GM19043 (cell line): Measurements from ENCODE around the gene ABLIM2.

Source experiments
- ATAC-seq: cut with Tn5 transposase; IDR thresholded peaks from one replicate; pipeline ENCODE4 v1.9.1; 2021; ENCODE audit warnings: low read depth; ENCODE audit not compliant: unreplicated experiment

ABLIM2 gene

GRCh38 chr4:8177552-8177951 lies 18.9 kb upstream of the ABLIM2 start:
- no peak for ATAC-seq

DNA sequence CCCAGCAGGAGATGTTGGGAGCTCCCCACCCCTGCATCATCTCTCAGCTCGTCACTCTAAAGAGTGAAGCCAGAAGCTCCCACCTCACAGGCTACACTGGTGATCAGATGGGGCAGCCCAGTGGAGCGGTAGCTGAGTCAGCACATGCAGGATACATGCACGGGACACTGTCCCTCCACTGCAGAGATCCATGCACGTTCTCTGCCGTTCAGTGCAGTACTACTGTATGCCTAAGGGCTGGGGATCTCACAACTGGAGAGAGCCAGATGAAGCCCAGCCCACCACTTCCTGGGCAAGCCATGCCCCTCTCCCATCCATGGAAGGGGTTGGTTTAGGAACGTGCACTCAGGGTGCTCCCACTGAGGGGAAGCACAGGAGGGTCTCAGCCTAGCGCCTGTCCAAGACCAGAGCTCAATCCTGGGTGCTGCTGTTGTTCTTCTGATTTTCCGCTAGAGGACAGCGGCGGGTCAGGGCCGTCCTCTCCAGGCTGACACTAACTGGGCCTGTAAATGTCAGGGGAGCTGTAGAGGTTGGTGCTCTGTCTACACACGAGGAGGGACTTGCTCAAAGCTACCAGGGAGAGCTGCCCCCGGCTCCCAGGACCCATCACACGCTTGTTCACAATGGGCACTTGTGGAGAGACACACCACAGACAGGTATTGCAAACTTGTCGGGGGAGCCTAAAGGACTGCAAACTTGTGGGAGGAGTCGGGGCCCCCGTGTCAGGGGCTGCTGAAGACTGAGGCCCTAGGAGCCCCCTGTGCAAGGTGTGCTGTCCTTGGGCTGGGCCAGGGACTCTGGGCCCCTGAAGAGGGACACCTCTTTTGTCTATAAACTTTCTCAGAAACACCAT lies 18.2 kb upstream of the ABLIM2 start:
- ATAC-seq = peak; percentile 63

DNA sequence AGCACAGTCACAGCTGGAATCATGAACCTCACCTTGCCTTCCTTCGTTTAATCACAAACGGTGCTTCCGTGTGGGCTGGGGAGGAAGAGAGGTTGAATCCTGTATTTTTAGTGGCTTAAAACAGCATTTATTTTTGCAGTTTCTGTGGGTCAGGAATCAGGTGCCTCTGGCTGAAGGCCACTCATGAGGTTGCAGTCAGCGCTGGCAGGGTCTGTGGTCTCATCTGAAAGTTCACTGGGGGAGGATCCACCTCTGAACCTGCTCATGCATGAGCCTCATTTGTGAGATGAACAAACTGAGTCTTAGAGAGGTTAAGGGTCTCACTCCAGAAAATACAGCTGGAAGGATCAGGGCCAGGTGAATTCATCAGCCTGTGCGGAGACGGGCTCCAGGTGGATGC lies 17.1 kb upstream of the ABLIM2 start:
- ATAC-seq = no peak

DNA sequence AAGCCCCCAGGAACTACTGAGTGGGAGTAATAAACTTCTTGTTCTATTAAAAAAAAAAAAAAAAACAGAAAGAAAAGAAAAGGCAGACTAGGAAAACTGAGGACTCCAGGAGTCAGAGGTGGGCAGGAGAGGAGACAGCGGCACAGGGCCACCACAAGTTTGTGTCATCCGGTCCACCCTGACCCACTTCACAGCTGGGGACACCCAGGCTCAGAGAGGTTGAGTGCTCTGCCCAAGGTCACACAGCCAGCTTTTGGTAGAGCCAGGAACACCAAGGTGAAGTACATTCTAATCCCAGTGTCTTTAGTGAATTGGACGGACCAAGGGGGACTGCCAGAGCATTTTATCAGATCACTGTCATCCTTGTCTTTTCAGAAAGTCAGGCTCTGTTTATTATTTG lies 16.4 kb upstream of the ABLIM2 start:
- no peak for ATAC-seq

GRCh38 chr4:8173492-8174242 lies 15.1 kb upstream of the ABLIM2 start:
- ATAC-seq = no peak

- peak; percentile 64 for ATAC-seq
Observed at GRCh38 chr4:8171984-8172924, 13.6 kb upstream of the ABLIM2 start.

- no peak for ATAC-seq
Observed at GRCh38 chr4:8171266-8171665, 12.7 kb upstream of the ABLIM2 start.

GRCh38 chr4:8170341-8170740 lies 11.7 kb upstream of the ABLIM2 start:
- ATAC-seq = no peak

- ATAC-seq = no peak
Observed at GRCh38 chr4:8169763-8170162, 11.2 kb upstream of the ABLIM2 start.

GRCh38 chr4:8168832-8169598 lies 10.4 kb upstream of the ABLIM2 start:
- no peak for ATAC-seq

GRCh38 chr4:8168232-8168631 lies 9.6 kb upstream of the ABLIM2 start:
- ATAC-seq = no peak

DNA sequence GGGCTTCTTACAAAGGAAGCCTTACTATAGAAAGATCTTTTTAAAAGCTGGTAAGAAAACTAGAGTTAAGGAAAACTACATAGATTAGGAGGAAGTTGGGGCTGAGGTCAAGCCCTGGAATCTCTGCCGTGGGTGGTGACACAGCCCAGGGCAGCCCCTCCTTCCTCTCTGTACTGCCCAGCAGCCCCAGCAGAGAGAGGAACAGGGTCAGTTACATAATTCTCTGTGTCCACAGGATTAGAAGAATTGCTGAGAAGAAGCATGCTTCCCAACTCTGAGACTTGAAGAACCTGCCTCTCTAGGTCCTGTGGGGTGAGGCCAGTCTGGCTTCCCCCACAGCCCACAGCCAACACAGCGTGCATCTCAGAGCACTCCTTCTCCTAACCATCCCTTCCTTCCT lies 9.2 kb upstream of the ABLIM2 start:
- ATAC-seq = no peak

DNA sequence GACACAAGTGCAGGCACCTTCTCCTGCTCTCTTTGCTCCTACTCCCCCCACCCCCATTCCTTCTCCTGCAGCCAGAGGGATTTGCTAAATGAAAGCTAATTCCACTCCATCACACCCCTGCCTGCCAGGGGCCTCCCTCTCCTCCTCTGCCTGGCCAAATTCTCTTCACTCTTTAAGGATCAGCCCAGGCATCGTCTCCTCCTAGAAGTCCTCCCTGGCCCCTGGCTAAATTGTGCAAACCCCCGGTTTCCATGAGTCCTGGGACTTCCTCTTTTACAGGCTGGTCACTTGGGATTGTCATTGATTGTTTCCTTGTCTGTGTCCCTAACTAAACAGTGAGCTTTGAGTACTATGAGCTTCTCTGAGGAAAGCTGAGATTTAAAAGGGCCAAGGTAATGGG lies 8.7 kb upstream of the ABLIM2 start:
- no peak for ATAC-seq

- no peak for ATAC-seq
Observed at GRCh38 chr4:8165374-8165896, 6.8 kb upstream of the ABLIM2 start.

DNA sequence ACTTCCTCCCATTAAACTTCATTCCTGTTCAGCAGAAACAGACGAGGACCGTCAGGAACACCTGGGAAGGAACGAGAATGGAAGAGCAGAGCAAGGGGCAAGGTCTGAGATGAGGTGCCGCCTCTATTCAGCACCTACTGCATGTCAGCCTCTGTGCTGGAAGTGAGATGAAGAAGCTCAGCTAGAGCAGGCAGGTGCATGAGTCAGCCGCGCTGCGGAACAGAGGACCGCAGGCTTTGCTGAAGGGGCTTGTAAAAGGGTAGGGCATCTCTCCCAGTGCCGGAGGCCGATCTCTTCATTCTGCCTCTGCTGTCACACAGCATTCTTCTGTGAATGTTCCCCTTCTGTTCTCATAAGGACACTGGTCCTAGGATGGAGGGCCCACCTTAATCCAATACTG lies 6.1 kb upstream of the ABLIM2 start:
- no peak for ATAC-seq

DNA sequence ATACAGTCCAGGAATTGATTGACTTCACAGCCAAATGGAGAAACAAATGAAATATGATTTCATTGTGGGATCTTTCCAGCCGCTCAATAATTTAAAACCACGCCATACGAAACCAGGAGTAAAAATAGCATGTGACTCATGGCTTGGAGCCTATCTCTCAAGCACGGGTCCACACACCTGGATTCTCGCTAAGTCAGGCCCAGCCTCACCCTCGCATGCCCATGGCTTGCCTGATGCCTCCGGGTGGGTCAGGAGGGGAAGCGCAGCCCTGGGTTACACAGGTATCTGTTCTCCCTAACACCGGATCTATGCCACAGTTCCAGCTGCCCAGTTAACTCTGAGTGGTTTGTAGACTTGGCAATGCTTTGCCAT lies 5.6 kb upstream of the ABLIM2 start:
- ATAC-seq = no peak

DNA sequence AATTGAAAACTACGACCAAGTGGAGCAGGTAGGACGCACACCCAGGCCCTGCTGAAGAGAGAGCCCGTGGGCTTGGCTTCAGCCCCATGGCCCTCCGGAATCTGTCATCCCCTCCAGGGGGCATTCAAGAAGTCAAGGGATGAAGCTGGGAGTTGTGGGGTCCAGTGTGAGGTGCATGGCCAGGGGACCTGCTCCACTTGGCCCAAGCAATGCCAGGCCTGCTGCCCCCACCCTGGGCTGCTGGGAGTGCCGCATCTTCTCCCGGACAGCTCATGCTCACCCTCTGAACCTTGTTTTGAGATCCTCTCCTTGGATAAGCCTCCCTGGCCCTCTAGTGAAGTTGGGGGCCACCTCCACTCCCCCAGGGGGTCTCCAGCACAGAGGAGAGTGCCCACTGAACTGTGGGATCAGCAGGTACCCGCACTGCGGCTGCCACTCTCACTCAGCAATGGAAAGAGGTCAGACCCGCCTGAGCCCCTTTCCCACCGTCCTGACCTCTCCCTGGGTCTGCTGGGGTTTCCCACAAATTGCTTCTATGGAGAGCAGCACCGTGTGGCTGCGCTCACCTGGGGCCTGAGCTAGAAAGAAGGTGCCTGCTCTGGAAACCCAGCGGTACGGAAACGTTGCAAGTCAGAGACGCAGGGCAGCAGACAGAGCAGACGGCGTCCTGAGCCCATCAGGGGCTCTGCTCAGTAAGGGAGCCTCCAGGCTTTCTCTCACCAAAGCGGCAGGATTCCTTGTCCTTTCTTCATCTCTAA lies 5.0 kb upstream of the ABLIM2 start:
- no peak for ATAC-seq

- no peak for ATAC-seq
Observed at GRCh38 chr4:8163026-8163425, 4.4 kb upstream of the ABLIM2 start.

DNA sequence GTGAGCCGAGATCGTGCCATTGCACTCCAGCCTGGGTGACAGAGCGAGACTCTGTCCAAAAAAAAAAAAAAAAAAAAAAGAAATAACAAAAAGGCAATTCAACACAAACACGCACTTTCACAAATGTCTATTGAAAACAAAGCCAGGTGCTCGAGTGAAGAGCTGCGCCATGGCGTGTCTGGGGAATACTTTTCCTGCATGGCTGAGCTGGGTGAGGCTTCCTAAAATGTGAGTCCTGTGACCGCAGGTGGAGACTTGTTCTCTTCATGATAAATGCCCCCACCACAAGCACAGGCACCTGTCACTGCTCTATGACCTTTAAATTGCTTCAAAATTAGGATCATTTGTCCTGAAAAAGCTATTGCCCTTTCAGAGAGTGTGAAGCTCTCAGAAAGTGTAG lies 4.0 kb upstream of the ABLIM2 start:
- ATAC-seq = no peak
